K562 (cell line): ENCODE data around the gene CYB5R4. TPM values are rescaled to one million over a fixed set of nuclear protein-coding genes. Genes with fewer than 3 reads are reported as not detected.

Experiments used
- CCNT2 ChIP-seq: IDR thresholded peaks from 2 replicates; pipeline ENCODE4 v1.6.1; 2011; ENCODE audit warnings: borderline replicate concordance, low read depth, mild to moderate bottlenecking, moderate library complexity, mixed read lengths, low read length; ENCODE audit not compliant: insufficient read length; ENCODE audit errors: extremely low read depth
- ELK1 ChIP-seq: sonication (generic); formaldehyde crosslinking; IDR thresholded peaks from 2 replicates; pipeline ENCODE4 v1.8.1; 2022; ENCODE audit warnings: missing genetic modification reagents
- EP300 ChIP-seq: IDR thresholded peaks from 2 replicates; pipeline ENCODE4 v1.6.1; 2012; ENCODE audit warnings: low read length, improper control_type of control experiment
- FOXM1 ChIP-seq, 2 experiments: fragments of 450-650 bp in 1 of 2; sonication (generic) in 1 of 2; formaldehyde crosslinking in 1 of 2; IDR thresholded peaks; 2 replicates each; pipeline versions ENCODE4 v1.6.1 to v1.9.0; 2017 to 2022; ENCODE audit warnings: low read depth in 2 of 2, mild to moderate bottlenecking in 2 of 2, missing genetic modification reagents in 1 of 2, moderate library complexity in 1 of 2
- FOXP1 ChIP-seq: sonication (generic); formaldehyde crosslinking; IDR thresholded peaks from 2 replicates; pipeline ENCODE4 v1.8.0; 2022; ENCODE audit warnings: mild to moderate bottlenecking, missing genetic modification reagents
- GATA2 ChIP-seq: sonication (generic); formaldehyde crosslinking; IDR thresholded peaks from 2 replicates; pipeline ENCODE4 v1.4.0; 2020; ENCODE audit warnings: mild to moderate bottlenecking, missing genetic modification reagents
- HMG20A ChIP-seq: fragments of 450-650 bp; formaldehyde crosslinking; conservative IDR thresholded peaks from 2 replicates; pipeline ENCODE4 v1.4.0; 2020; ENCODE audit warnings: mild to moderate bottlenecking, mixed read lengths
- HMGN3 ChIP-seq: IDR thresholded peaks from 2 replicates; pipeline ENCODE4 v1.6.1; 2011; ENCODE audit warnings: borderline replicate concordance, low read depth, mild to moderate bottlenecking, mixed read lengths, low read length; ENCODE audit not compliant: insufficient read length; ENCODE audit errors: extremely low read depth
- MED1 ChIP-seq: sonication (generic); formaldehyde crosslinking; IDR thresholded peaks from 2 replicates; pipeline ENCODE4 v1.8.1; 2023; ENCODE audit warnings: missing genetic modification reagents, borderline replicate concordance
- MTA1 ChIP-seq: fragments of 450-650 bp; IDR thresholded peaks from 2 replicates; pipeline ENCODE4 v1.6.1; 2017; ENCODE audit warnings: borderline replicate concordance
- NBN ChIP-seq: fragments of 450-650 bp; IDR thresholded peaks from 2 replicates; pipeline ENCODE4 v1.6.1; 2016; ENCODE audit warnings: low read depth, mild to moderate bottlenecking
- NCOA1 ChIP-seq: fragments of 450-650 bp; IDR thresholded peaks from 2 replicates; pipeline ENCODE4 v1.6.1; 2016; ENCODE audit warnings: low read depth
- NCOA4 ChIP-seq: fragments of 450-650 bp; IDR thresholded peaks from 2 replicates; pipeline ENCODE4 v1.6.1; 2018; ENCODE audit warnings: mild to moderate bottlenecking; ENCODE audit not compliant: partially characterized antibody
- NCOA6 ChIP-seq: fragments of 450-650 bp; IDR thresholded peaks from 2 replicates; pipeline ENCODE4 v1.6.1; 2017; ENCODE audit warnings: mild to moderate bottlenecking
- NEUROD1 ChIP-seq: fragments of 150-350 bp; IDR thresholded peaks from 2 replicates; pipeline ENCODE4 v1.6.1; 2014; ENCODE audit warnings: borderline replicate concordance, low read length, low read depth; ENCODE audit not compliant: partially characterized antibody
- NR4A1 ChIP-seq, 2 experiments: fragments of 250-450 bp in 1 of 2; fragments of 450-650 bp in 1 of 2; sonication (Bioruptor Pico) in 1 of 2; IDR thresholded peaks; 2 replicates each; pipeline versions ENCODE4 v1.4.0 to v1.6.1; 2016 to 2020; ENCODE audit warnings: mild to moderate bottlenecking in 2 of 2, missing compliant biosample characterization in 1 of 2, missing genetic modification characterization in 1 of 2, moderate library complexity in 1 of 2
- PHF20 ChIP-seq: fragments of 450-650 bp; IDR thresholded peaks from 2 replicates; pipeline ENCODE4 v1.6.1; 2018; ENCODE audit not compliant: partially characterized antibody
- SMAD3 ChIP-seq: fragments of 450-650 bp; formaldehyde crosslinking; conservative IDR thresholded peaks from 2 replicates; pipeline ENCODE4 v1.4.0; 2020; ENCODE audit warnings: mild to moderate bottlenecking
- SMARCC2 ChIP-seq: fragments of 450-650 bp; IDR thresholded peaks from 2 replicates; pipeline ENCODE4 v1.6.1; 2017; ENCODE audit warnings: antibody characterized with exemption, moderate library complexity, mild to moderate bottlenecking, low read depth
- SMARCE1 ChIP-seq: fragments of 450-650 bp; IDR thresholded peaks from 2 replicates; pipeline ENCODE4 v1.7.1; 2016; ENCODE audit warnings: mild to moderate bottlenecking
- TEAD1 ChIP-seq, 2 experiments: fragments of 450-650 bp in 1 of 2; sonication (generic) in 1 of 2; formaldehyde crosslinking; IDR thresholded peaks; 2 replicates each; pipeline versions ENCODE4 v1.4.0 to v1.8.0; 2020 to 2022; ENCODE audit warnings: mild to moderate bottlenecking in 2 of 2, missing genetic modification reagents in 1 of 2
- TEAD4 ChIP-seq, 2 experiments: sonication (generic) in 1 of 2; formaldehyde crosslinking in 1 of 2; IDR thresholded peaks; 2 replicates each; pipeline versions ENCODE4 v1.6.1 to v1.8.0; 2012 to 2022; ENCODE audit warnings: borderline replicate concordance in 1 of 2, inconsistent platforms in 1 of 2, low read length in 1 of 2, mild to moderate bottlenecking in 1 of 2, missing genetic modification reagents in 1 of 2
- TRIM28 ChIP-seq: fragments of 450-650 bp; IDR thresholded peaks from 2 replicates; pipeline ENCODE4 v1.6.1; 2017
- ZBTB1 ChIP-seq: sonication (generic); formaldehyde crosslinking; IDR thresholded peaks from 2 replicates; pipeline ENCODE4 v1.8.1; 2023; ENCODE audit warnings: missing genetic modification reagents, low read depth, mild to moderate bottlenecking, borderline replicate concordance
- ZC3H11A ChIP-seq: IDR thresholded peaks from 2 replicates; pipeline ENCODE4 v1.6.1; 2012; ENCODE audit warnings: low read depth, low read length, improper control_type of control experiment
- ZNF740 ChIP-seq, 3 experiments: fragments of 200-800 bp in 1 of 3; sonication (Bioruptor generic) in 1 of 3; sonication (generic) in 1 of 3; formaldehyde crosslinking in 1 of 3; IDR thresholded peaks; 2 replicates each; pipeline versions ENCODE4 v1.6.1 to v1.8.0; 2016 to 2022; ENCODE audit warnings: mild to moderate bottlenecking in 2 of 3, missing compliant biosample characterization in 2 of 3, missing genetic modification characterization in 2 of 3, missing genetic modification reagents in 1 of 3
- ZSCAN32 ChIP-seq: fragments of 450-650 bp; formaldehyde crosslinking; IDR thresholded peaks from 2 replicates; pipeline ENCODE4 v1.4.0; 2020; ENCODE audit warnings: mild to moderate bottlenecking, moderate library complexity
- polyA plus RNA-seq, 8 experiments: library from polyadenylated mRNA; depleted of rRNA in 4 of 8; stranded (reverse) in 5 of 8; unstranded in 3 of 8; fragments of >200 nt; fragmentation: Nextera tagmentation in 2 of 8; fragmentation: Illumina TruSeq in 1 of 8; extraction: Ambion mirVana in 2 of 8; extraction: Trizol in 1 of 8; gene quantifications; 2 replicates each; pipeline versions ENCODE4 v1.2.1 to v1.2.3, GENCODE V29; 2011 to 2014; ENCODE audit warnings: inconsistent platforms in 1 of 8, missing spikeins in 1 of 8
- total RNA-seq, 7 experiments: library from RNA; depleted of rRNA in 6 of 7; stranded (reverse); fragments of >200 nt in 6 of 7; fragmentation: Illumina TruSeq in 2 of 7; extraction: Trizol in 2 of 7; gene quantifications; 2 replicates each; pipeline versions ENCODE4 v1.2.1 to v1.2.3, GENCODE V29; 2011 to 2021; ENCODE audit warnings: low replicate concordance in 1 of 7

Gene CYB5R4
- total and polyA plus RNA-seq, 9 of the 15 experiments (the other 6 are each of a cell fraction or from before 2014, with no cell fraction given): 5.9 to 23.1 (median 19.0) TPM

DNA sequence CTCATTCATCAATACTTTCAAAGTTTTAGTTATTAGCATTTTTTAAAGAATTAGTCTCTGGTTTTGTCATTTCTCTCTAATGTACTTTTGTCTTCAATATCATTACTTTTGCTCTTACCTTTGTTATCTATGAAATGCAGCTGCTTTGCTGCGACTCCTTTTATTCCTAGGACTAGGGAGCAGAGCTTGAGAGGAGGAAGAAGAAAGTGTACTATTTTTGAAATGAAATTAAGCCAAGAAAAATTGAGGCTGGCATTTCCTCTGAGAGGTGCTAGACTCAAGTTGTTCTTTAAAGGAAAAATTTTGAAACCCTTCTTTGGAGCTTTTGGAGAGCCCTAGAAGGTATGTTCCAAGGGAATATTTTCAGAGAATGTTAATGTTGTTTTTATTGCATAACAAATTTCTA is 125.8 kb downstream of the CYB5R4 start (continued):
- TF ChIP-seq TEAD4 (IDR thresholded peaks at IDR 0.05; ENCODE audit: low read length): peak; percentile 65
- no peak for TF ChIP-seq TEAD4 (CRISPR knock-in tag; IDR thresholded peaks at IDR 0.05; ENCODE audit: borderline replicate concordance)
- 0 out of 2 replicates have a peak, but pooled peaks have one; percentile 49 for TF ChIP-seq TRIM28
- peak; percentile 13 for TF ChIP-seq CCNT2
- no peak for TF ChIP-seq FOXP1 (CRISPR knock-in tag)
- no peak for TF ChIP-seq ZBTB1 (CRISPR knock-in tag)
- TF ChIP-seq SMARCE1: peak; percentile 46
- no peak for TF ChIP-seq NCOA6
- no peak for TF ChIP-seq SMAD3 (CRISPR knock-in tag)
- TF ChIP-seq TEAD1 (CRISPR knock-in tag; IDR thresholded peaks at IDR 0.05): no peak
- TF ChIP-seq EP300: peak; percentile 22; the same call in 1 of the 2 replicates
- TF ChIP-seq MED1: no peak
- TF ChIP-seq FOXM1 (IDR thresholded peaks at IDR 0.05; ENCODE audit: low read depth): peak; percentile 35; the same call in 1 of the 2 replicates
- no peak for TF ChIP-seq FOXM1 (CRISPR knock-in tag; IDR thresholded peaks at IDR 0.05; ENCODE audit: low read depth)
- no peak for TF ChIP-seq MTA1
- no peak for TF ChIP-seq HMG20A (CRISPR knock-in tag)
- peak; percentile 42; the same call in 1 of the 2 replicates for TF ChIP-seq GATA2
- no peak for TF ChIP-seq PHF20
- TF ChIP-seq ZNF740 (CRISPR knock-in tag; IDR thresholded peaks at IDR 0.05): no peak
- TF ChIP-seq ZNF740 (tag; IDR thresholded peaks at IDR 0.05): no peak
- no peak for TF ChIP-seq HMGN3
- 0 out of 2 replicates have a peak, but pooled peaks have one; percentile 35 for TF ChIP-seq SMARCC2
- no peak for TF ChIP-seq ELK1
- no peak for TF ChIP-seq NCOA4
- 0 out of 2 replicates have a peak, but pooled peaks have one; percentile 54 for TF ChIP-seq NBN
- no peak for TF ChIP-seq NEUROD1
- TF ChIP-seq NCOA1: no peak
- TF ChIP-seq ZSCAN32 (CRISPR knock-in tag): no peak
- TF ChIP-seq NR4A1 (CRISPR knock-in tag; IDR thresholded peaks at IDR 0.05): no peak
- TF ChIP-seq NR4A1 (tag; IDR thresholded peaks at IDR 0.05): no peak
- TF ChIP-seq ZC3H11A: no peak
